ENCODE measurements around the gene TRIM8. TPM values are rescaled to one million over a fixed set of nuclear protein-coding genes. Genes with fewer than 3 reads are reported as not detected.

TRIM8 gene
- polyA plus RNA-seq, 1 experiment: 105 TPM

- H3K36me3 ChIP-seq (ENCODE audit: control insufficient read depth, insufficient read depth, low read length): peaks cover 36% of the 10 kb centered on the region
These were observed 5.7 kb downstream of the TRIM8 start for GRCh38 chr10:102649797-102650654.

GRCh38 chr10:102650655-102651454 lies 6.6 kb downstream of the TRIM8 start:
- ChIA-PET CTCF (interaction anchor here (1.0 to 2.6 kb wide), 3 partner anchors 25 to 58 kb away, joined by 3 to 13 read pairs (median 6); no protein-coding TSS in a partner anchor), POLR2A (no interaction called here)
- H3K4me3 ChIP-seq (ENCODE audit: low read depth, low read length): no peak overlapping the region
- H3K27me3 ChIP-seq (ENCODE audit: control insufficient read depth, insufficient read depth, low read length): no peaks in the 10 kb centered on the region
- H3K36me3 ChIP-seq (ENCODE audit: control insufficient read depth, insufficient read depth, low read length): peaks cover 42% of the 10 kb centered on the region
- TF ChIP-seq CTCF (IDR thresholded peaks at IDR 0.05; ENCODE audit: insufficient read depth, low read depth, low read length): no peak
- no peak for DNase-seq (ENCODE audit: low read depth)

More at GRCh38 chr10:102649797-102650654, 5.7 kb downstream of the TRIM8 start:
- POLR2A ChIA-PET: no interaction called here
- Histone ChIP-seq H3K4me3 (ENCODE audit: low read depth, low read length) (no peak overlapping the region; the same call in 1 of the 2 replicates), H3K27me3 (ENCODE audit: control insufficient read depth, insufficient read depth, low read length) (no peaks in the 10 kb centered on the region)
- DNase-seq (ENCODE audit: low read depth): no peak
- CTCF ChIA-PET: interaction anchor here (1.0 to 2.6 kb wide), 3 partner anchors 26 to 58 kb away, joined by 3 to 13 read pairs (median 6); no protein-coding TSS in a partner anchor
- no peak for TF ChIP-seq CTCF (IDR thresholded peaks at IDR 0.05; ENCODE audit: insufficient read depth, low read depth, low read length)

DNA sequence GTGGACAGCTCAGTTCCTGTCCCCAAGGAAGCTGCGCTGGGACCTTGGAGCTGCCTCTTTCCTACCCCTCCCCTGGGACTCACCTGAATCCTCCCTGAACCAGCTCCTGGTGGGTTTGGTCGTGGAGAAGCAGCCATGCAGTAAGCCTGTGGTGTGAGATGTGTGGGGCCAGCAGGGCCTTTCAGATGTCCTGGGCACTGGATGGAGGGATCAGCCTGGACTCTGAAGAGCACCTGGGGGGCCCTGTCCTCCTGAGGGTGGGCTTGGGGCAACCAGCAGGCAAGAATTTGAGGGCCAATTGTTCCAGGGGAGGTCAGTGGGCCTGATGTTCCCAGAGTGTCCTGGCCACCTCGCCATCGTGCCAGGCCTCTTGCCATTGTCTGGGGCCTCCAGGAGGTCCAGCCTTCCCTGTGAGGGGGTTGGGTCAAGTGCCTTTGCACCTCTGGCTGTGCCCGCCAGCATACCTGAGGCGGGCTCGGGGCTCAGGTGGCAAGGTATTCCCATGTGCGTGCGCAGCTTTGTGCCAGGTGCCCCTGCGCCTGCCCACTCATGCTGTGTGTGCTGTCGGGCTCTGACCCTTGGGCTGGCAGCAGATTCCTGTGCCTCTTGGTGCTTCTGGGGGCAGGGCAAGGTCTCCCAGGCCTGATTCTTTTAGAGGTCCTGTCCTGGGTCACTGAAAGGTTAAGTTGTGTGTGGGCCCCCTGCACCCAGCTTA lies 7.3 kb downstream of the TRIM8 start:
- DNase-seq (ENCODE audit: low read depth): no peak
- ChIA-PET POLR2A (no interaction called here), CTCF (interaction anchor here (2.6 kb wide), 1 partner anchor 27 kb away, joined by 13 read pairs; no protein-coding TSS in a partner anchor)
- H3K4me3 ChIP-seq (ENCODE audit: low read depth, low read length): no peak overlapping the region
- H3K27me3 ChIP-seq (ENCODE audit: control insufficient read depth, insufficient read depth, low read length): no peaks in the 10 kb centered on the region
- peaks cover 49% of the 10 kb centered on the region for H3K36me3 ChIP-seq (ENCODE audit: control insufficient read depth, insufficient read depth, low read length)
- TF ChIP-seq CTCF (IDR thresholded peaks at IDR 0.05; ENCODE audit: insufficient read depth, low read depth, low read length): no peak

DNA sequence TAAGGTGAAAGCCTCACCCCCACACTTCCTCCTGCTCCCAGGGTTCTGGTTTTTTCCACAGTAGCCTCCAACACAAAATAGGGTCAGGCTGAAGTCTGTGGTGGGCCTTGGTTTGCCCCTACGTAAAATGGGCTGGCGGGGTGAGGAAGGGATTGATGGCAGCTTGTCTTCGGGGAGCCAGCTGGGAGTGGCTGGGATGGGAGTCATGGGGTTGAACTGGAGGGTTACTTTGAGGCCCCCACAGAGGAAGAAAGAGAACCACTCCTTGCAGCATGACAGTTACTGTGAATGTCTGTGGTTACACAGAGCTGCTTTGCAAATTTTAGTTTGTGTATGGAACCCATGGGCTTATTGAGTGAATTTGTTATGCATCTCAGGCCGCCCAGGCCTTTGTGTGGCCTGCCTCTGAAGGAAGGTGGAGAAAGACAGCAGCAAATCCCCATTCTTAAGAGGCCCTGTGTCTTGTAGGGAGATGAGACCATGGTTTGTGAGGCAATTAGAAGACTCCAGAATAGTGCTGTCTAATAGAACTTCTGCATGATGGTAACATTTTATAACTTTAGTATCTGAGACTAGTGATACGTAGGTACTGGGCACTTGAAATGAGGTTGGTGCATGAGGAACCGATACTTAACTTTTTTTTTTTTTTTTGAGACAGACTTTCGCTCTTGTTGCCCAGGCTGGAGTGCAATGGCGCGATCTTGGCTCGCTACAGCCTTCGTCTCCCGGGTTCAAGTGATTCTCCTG lies 8.1 kb downstream of the TRIM8 start:
- ChIA-PET CTCF (no interaction called here), POLR2A (no interaction called here)
- no peak for TF ChIP-seq CTCF (IDR thresholded peaks at IDR 0.05; ENCODE audit: insufficient read depth, low read depth, low read length)
- Histone ChIP-seq H3K4me3 (ENCODE audit: low read depth, low read length) (no peak overlapping the region), H3K27me3 (ENCODE audit: control insufficient read depth, insufficient read depth, low read length) (no peaks in the 10 kb centered on the region), H3K36me3 (ENCODE audit: control insufficient read depth, insufficient read depth, low read length) (peaks cover 55% of the 10 kb centered on the region)
- no peak for DNase-seq (ENCODE audit: low read depth)

Measured in BJ (cell line).